CD1c-positive myeloid dendritic cell (primary cell): ENCODE results near the gene PSMD4.
"Not testable (repeated sequence)": the region's sequence is repeated elsewhere in the genome, so short reads cannot be mapped to it uniquely, and the experiment has no call there.

Experiments used
- DNase-seq: peaks from one replicate; pipeline ENCODE4 v3.0.0-alpha.2; 2016; ENCODE audit errors: extremely low spot score

Gene PSMD4

GRCh38 chr1:151254217-151255213 lies at the start of gene PSMD4:
Gene PSMD4, plus strand, starts transcription at chr1:151254734. Its CDS starts 49 bp downstream, at chr1:151254783.
- DNase-seq, result peak; percentile 98

- not testable (repeated sequence) for DNase-seq
Observed at GRCh38 chr1:151205381-151205965, 49.1 kb upstream of the PSMD4 start.

GRCh38 chr1:151210830-151211229 lies 43.7 kb upstream of the PSMD4 start:
- no peak for DNase-seq

DNA sequence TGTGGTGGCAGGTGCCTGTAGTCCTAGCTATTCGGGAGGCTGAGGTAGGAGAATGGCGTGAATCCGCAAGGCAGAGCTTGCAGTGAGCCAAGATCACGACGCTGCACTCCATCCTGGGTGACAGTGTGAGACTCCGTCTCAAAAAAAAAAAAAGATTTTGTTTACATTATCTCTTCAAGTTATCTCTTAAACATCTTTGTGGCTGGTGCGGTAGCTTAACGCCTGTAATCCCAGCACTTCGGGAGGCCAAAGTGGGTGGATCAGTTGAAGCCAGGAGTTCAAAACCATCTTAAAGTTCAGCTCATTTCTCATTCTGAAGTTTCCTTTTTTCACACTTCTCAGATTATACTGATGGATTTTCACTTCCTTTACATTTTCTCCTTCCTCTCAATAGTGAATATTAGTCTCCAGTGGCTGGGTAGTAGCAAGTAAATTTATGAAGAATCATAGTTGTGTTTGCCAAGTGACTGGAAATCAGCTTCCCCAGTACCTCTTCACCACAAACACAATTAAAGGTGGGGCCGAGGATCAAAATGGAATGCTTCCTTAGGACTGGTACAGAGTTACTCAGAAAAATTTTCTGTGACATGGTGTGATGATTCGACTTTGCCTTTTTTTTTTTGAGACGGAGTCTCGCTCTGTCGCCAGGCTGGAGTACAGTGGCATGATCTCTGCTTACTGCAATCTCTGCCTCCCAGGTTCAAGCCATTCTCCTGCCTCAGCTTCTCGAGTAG lies 42.4 kb upstream of the PSMD4 start:
- no peak for DNase-seq

- DNase-seq, result no peak
Observed at GRCh38 chr1:151213560-151213959, 41.0 kb upstream of the PSMD4 start.

- no peak for DNase-seq
Observed at GRCh38 chr1:151221616-151222015, 32.9 kb upstream of the PSMD4 start.

- DNase-seq, result no peak
Observed at GRCh38 chr1:151222130-151222529, 32.4 kb upstream of the PSMD4 start.

- no peak for DNase-seq
Observed at GRCh38 chr1:151235235-151235634, 19.3 kb upstream of the PSMD4 start.

- peak; percentile 44 for DNase-seq
Observed at GRCh38 chr1:151237678-151238466, 16.7 kb upstream of the PSMD4 start.

DNA sequence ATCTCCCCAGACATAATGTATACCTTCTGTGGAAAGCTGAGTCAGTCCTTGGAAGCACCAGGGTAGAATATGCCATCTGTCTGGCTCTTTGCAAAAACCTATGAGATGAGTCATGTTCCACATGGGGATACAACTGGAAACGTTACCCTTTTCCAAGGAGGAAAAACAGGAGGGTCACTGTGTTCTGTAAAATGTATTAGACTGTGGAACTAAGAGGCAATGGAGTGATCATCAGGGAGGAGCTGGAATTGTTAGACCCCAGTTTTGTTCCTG lies 16.1 kb upstream of the PSMD4 start:
- DNase-seq, result no peak

- DNase-seq, result no peak
Observed at GRCh38 chr1:151242442-151242841, 12.1 kb upstream of the PSMD4 start.

GRCh38 chr1:151243683-151244216 lies 10.8 kb upstream of the PSMD4 start:
- no peak for DNase-seq

DNA sequence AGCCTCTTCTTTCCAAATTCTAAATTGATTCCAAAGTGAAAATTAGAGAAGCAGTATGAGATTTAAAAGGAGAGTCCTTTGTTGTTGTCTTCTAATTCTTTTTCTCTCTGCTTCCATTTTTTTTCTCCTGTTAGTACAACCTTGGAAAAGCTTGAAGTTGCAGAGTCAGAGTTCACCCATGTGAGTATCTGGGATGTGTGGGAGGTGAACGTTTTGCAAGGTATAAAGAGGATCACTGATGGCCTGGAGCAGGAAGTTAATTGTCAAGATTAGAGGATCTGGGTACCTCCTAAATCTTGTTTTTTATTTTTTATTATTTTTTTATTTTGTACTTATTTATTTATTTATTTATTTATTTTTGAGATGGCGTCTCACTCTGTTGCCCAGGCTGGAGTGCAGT lies 7.7 kb upstream of the PSMD4 start:
- DNase-seq, result peak; percentile 23

GRCh38 chr1:151251656-151252470 lies 2.7 kb upstream of the PSMD4 start:
- DNase-seq, result peak; percentile 82

DNA sequence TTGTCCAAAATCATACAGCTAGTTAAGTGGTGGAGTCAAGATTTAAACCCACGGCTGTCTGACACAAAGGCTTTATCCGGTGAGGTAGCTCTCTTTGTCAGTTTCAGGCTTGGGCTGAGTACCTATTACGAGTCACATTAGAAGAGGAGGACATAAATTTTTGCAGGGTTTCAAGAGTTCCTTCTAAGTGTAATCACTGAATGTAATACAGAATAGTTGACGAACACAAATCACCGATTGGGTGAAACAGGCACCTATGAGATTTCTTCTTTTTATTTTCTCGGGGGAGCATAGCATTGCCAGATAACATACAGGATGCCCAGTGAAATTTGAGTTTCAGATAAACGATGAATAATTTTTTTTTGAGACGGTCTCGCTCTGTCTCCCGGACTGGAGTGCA lies 847 bp downstream of the PSMD4 start:
- no peak for DNase-seq

DNA sequence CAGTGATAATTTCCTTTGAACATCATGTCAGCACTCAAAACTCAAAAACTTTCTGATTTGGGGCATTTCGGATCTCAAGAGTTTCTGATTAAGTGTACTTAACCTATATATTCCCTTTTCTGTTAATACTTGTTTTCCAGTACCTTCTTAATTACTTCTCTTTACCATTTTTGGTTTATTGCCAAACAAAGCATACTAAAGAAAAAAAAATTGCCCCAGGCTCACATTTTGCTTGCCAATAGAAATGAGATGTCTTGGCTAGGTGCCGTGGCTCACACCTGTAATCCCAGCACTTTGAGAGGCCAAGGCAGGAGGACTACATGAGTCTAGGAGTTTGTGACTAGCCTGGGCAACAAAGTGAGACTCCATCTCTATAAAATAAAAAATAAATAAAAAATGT lies 4.8 kb downstream of the PSMD4 start:
- DNase-seq, result no peak

DNA sequence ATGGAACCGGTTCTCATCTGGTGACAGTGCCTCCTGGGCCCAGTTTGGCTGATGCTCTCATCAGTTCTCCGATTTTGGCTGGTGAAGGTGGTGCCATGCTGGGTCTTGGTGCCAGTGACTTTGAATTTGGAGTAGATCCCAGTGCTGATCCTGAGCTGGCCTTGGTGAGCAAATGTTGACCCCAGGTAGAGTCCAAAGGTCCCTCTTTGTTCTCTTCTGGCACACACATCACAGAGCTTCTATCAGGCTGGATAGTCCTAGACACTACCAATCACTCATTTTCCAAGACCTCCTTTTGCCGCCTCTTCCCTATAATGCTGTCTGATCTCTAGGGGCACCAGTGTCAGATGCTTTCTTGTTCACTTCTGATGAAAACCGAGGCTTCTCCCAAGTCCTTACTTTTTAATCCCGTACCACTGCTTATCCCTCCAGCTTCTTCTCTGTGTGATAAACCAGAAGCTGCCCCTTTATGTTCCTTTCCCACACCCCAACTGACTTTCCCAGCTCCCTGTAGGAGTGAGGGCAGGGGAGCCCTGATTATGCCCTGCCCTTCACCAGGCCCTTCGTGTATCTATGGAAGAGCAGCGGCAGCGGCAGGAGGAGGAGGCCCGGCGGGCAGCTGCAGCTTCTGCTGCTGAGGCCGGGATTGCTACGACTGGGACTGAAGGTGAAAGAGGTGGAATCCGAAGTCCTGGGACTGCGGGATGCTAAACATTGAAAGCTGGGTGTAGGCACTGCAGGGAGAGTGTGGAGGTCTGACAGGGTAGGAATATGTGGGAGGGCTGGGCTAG lies 11.1 kb downstream of the PSMD4 start:
- no peak for DNase-seq

DNA sequence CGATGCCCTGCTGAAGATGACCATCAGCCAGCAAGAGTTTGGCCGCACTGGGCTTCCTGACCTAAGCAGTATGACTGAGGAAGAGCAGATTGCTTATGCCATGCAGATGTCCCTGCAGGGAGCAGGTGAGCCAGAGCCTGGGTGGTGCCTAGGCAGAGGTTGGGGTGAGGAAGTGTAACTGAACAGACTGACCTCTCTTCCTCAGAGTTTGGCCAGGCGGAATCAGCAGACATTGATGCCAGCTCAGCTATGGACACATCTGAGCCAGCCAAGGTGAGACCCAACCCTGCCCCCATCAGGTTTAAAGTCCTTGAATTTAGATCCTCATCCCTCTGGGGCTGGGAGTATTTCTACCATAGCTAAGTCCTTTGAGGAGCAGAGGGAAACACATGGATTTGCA lies 11.8 kb downstream of the PSMD4 start:
- DNase-seq, result no peak

DNA sequence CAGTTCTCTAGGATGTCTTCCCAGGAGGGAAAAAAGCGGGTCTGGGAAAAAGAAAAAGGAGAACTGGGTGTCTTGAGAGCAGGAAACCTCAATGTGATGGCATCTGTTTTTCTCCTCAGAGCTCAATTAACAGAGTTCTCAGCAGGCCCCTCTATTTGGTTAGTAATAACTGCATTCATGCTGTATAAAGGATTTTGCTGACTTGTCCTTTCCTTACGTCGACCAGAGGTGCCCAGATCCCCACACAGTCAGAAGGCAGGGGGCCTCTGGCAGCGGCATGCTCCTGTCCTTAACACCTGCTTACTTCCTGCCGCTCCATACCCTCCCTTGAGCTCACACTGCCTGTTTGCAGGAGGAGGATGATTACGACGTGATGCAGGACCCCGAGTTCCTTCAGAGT lies 12.3 kb downstream of the PSMD4 start:
- no peak for DNase-seq

- DNase-seq, result no peak
Observed at GRCh38 chr1:151267760-151268159, 13.2 kb downstream of the PSMD4 start.
